HG03045 (cell line): ENCODE data around the gene PDLIM5.
"Not testable (repeated sequence)": the region's sequence is repeated elsewhere in the genome, so short reads cannot be mapped to it uniquely, and the experiment has no call there.

ENCODE experiments used
- ATAC-seq: cut with Tn5 transposase; IDR thresholded peaks from one replicate; pipeline ENCODE4 v1.9.1; 2021; ENCODE audit warnings: mild to moderate bottlenecking, moderate library complexity; ENCODE audit not compliant: unreplicated experiment

Gene PDLIM5

GRCh38 chr4:94461506-94461905 lies 9.8 kb downstream of the PDLIM5 start:
- no peak for ATAC-seq

GRCh38 chr4:94462572-94462971 lies 10.8 kb downstream of the PDLIM5 start:
- no peak for ATAC-seq

- ATAC-seq, result no peak
These were observed 12.0 kb downstream of the PDLIM5 start for GRCh38 chr4:94463771-94464170.

DNA sequence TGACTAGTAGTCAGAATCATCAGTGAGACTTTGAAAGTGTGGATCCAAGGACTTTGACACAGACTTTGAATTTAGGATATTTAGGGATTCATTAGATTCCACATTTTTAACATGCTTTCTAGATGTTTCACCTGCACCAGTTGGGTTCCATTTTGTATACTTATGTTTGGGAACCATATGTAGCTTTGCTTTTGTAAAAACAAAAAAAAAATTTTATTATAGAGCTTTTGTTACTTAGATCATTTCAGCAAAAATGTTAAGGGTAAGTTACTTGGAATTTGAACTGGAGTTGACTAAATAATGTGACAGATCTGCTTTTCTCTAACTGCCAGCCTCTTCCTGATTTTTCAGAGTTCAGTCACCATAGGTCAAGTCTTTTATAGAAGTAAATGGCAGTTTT lies 14.6 kb downstream of the PDLIM5 start:
- no peak for ATAC-seq

DNA sequence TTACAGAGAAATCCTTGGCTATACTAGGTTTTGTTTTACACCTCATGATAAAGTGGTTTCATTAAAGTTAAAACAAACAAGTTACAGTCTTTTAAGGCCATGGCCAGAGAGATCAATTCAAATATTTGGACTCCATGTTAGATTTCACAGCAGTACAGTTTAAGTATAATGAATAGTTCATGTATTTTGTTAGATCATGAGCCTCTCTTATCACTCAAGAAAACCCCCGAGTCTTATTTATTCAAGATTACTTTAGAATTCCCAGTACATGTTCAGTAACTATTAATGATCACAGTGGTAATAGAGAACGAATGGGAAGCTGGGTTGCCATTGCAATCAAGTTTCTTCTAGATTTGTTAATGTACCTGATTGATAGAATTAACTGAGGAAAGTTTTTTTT lies 15.2 kb downstream of the PDLIM5 start:
- no peak for ATAC-seq

DNA sequence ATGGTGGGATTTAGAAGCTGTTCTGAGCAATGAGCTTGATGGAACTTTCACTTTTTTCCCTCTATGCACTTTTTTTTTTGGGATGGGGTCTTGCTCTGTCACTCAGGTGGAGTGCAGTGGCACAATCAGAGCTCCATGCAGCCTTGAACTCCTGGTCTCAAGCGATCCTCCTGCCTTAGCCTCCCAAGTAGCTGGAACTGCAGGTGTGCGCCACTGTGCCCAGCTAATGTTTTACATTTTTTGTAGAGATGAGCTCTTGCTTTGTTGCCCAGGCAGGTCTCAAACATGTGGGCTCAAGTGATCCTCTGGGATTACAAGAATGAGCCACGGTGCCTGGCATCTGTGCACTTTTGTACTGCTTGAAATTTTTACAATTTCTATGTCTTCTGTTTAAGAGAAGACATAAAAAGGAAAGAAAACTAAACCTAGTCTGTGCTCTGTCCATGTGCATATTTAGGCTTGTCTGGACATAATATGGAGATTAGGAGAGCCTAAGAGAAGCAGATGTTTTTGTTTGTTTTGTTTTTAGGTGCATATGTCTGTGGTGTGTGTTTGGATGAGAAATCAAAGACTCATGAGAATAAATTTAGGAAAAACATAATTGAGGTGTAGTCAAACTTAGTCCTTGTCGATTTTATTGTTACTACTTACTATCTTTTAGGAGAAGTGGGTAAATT lies 16.5 kb downstream of the PDLIM5 start:
- no peak for ATAC-seq

GRCh38 chr4:94469221-94469784 lies 17.6 kb downstream of the PDLIM5 start:
- peak; percentile 60 for ATAC-seq

GRCh38 chr4:94470132-94470531 lies 18.4 kb downstream of the PDLIM5 start:
- ATAC-seq, result no peak

- ATAC-seq, result not testable (repeated sequence)
These were observed 19.0 kb downstream of the PDLIM5 start for GRCh38 chr4:94470782-94471181.

- no peak for ATAC-seq
These were observed 20.5 kb downstream of the PDLIM5 start for GRCh38 chr4:94472056-94472826.

DNA sequence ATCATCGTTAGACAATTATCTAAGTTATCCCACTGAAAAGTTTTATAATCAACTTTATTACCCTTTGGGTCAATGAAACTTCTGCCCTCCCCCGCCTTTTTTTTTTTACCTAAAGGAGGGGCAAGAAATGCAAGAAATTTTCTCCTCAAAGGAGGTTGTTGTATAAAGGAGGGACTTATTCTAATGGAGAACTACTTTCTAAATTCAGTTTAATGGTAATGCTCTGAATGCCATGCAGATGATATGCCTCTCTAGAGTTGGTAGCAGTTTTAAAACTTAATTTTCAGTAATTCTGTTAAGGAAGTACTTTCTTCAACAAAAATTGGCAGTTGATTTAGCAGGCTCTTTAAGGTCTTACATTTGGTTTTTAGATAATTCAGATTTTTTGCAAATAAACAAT lies 23.3 kb downstream of the PDLIM5 start:
- no peak for ATAC-seq

GRCh38 chr4:94475794-94476193 lies 24.1 kb downstream of the PDLIM5 start:
- ATAC-seq, result no peak

- ATAC-seq, result no peak
These were observed 25.5 kb downstream of the PDLIM5 start for GRCh38 chr4:94477227-94477626.

DNA sequence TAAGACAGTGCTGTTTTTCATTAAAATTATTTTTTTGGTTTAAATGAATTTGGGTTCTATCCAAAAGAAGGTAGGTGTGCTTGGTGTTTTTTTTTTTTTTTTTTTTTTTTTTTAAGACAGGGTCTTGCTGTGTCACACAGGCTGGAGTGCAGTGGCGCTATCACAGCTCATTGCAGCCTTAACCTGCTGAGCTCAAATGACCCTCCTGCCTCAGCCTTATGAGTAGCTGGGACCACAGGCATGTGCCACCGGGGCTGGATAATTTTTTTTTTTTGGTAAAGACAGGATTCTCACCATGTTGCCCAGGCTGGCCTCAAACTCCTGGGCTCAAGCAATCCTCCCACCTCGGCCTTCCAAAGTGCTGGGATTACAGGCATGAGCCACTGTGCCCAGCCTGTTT lies 27.1 kb downstream of the PDLIM5 start:
- not testable (repeated sequence) for ATAC-seq

DNA sequence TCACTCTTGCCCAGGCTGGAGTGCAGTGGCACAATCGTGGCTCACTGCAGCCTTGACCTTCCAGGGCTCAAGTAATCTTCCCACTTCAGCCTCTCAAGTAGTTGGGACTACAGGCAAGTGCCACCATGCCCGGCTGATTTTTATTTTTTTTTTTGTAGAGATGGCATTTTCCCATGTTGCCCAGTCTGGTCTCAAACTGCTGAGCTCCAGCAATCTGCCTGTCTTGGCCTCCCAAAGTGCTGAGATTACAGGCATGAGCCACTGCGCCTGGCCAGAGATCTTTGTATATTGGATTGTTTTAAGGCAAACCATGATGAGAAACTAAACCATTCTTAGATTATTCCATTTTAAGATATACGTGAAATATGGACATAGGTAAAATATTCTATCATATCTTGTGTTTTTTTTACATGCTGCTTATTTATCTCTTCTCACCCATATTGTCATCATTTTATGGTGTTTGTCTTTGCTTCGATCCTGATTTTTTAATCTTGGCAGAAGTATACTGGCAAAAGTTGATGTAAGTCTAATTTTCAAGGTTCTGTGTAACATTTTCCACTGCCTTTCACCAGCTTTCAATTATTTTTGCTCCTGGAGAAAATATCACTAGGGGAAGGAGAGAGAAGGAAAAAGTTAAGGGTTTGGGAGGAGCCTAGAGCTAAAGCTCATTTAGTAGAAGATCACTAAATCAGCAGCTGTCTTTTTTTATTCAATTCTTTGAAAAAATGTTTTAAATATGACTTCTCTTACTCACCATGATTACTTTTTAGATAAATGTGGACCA lies 27.8 kb downstream of the PDLIM5 start:
- ATAC-seq, result no peak

GRCh38 chr4:94480362-94480951 lies 28.7 kb downstream of the PDLIM5 start:
- no peak for ATAC-seq

DNA sequence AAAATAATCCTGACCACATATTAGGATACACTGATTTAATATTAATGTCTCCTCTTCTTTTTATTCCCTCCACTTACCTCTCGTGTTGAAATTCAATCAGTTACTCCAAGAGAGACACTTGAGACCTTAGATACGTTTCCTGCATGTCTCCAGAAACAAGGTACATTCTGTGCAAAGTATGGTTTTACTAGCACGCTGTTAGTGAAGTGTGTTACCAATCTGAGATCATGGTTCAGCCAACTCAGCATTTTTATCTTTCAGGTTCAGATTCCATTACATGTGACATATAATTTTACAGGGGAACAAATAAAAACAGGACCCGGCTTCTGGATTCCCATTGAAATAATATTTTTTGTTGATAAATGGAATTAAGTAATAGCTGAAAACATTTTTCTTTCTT lies 32.2 kb downstream of the PDLIM5 start:
- ATAC-seq, result no peak

DNA sequence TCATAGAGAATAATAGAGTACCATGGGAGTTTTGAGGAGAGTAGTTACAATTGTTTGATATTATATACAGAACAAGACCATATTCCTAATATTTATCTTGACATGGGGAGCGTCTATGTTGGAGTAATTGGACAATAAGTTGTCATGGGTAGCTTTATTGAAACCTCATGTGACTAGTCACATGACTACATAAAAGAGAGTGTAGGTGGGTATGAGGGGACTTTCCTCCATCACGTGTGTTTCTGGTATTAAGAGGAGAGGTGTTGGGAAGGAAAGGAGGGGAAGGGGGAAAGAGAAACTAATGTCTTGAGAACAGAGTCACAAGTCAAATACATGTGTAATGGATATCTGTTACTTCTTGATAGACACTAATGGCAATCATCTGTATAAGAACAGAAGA lies 33.1 kb downstream of the PDLIM5 start:
- no peak for ATAC-seq

DNA sequence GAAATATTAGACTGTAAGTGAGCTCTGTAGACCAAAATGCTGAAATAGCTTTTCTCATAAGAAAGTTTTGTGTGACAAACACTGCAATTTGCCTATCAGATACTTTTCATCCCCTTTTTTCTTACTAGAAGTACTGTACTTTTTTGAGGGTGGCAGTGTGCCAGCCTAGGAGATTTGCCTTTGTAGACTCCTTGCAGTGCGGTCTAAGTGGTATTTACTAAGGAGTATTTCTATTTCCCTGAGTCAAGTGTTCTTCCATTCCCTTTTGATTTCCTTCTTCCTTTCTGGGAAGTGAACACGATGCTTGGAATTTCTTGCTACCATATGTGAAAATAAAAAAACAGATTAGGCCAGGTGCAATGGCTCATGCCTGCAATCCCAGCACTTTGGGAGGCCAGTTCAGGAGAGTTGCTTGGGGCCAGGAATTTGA lies 34.6 kb downstream of the PDLIM5 start:
- ATAC-seq, result no peak

DNA sequence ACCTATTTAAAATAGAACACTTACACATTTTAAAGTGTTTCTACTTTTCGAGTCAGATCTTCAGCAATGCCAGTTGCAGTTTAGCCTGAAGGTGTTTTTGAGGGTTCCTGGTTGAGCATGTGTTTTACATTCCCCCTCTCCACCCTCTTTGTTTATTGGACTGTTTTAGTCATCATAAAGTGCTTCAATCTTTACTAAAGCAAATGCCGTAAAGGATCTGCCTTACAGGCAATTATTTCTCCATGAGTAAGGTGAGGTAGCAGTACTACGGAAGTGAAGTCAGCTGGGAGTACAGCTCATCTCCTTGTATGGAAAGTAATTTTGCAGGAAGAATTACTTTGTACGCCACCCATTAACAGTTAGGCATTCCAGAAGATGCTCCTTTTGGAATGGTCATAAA lies 36.9 kb downstream of the PDLIM5 start:
- ATAC-seq, result no peak

- ATAC-seq, result no peak
These were observed 37.4 kb downstream of the PDLIM5 start for GRCh38 chr4:94489098-94489497.
